H1 (cell line): Measurements from ENCODE around the gene DDX47. TPM values are rescaled to one million over a fixed set of nuclear protein-coding genes. Genes with fewer than 3 reads are reported as not detected.

ENCODE experiments used
- CTCF ChIA-PET: fragments of 300-600 bp; sonication (Branson Sonifier 250); formaldehyde crosslinking; loops from one replicate; lab custom pipeline; 2021; ENCODE audit not compliant: partially characterized antibody; lab: Charles Lee
- POLR2A ChIA-PET: fragments of 300-600 bp; sonication (Branson Sonifier 250); formaldehyde crosslinking; loops from one replicate; lab custom pipeline; 2021; ENCODE audit warnings: inconsistent platforms; ENCODE audit not compliant: partially characterized antibody; lab: Charles Lee
- DNase-seq, 2 experiments: peaks; one replicate each; pipeline versions ENCODE4 v3.0.0 to v3.0.0-alpha.2; 2010 to 2022; ENCODE audit warnings: low spot score in 2 of 2, low read depth in 1 of 2, mixed read lengths in 1 of 2
- FAIRE-seq: peaks from 2 replicates; lab custom pipeline; 2011; peaks lifted over from hg19 to GRCh38; lab: Jason Lieb, UNC
- H2AFZ ChIP-seq: 2 replicates; pipeline ENCODE4 v1.8.1; 2012; ENCODE audit warnings: low read length, inconsistent platforms
- H2AK5ac ChIP-seq: 2 replicates; pipeline ENCODE4 v1.6.1; 2013; ENCODE audit warnings: low read depth, low read length
- H2BK120ac ChIP-seq: replicated peaks from 2 replicates; pipeline ENCODE3; 2013; ENCODE audit warnings: low read depth, low read length, inconsistent platforms
- H2BK12ac ChIP-seq: 2 replicates; pipeline ENCODE4 v1.6.1; 2013; ENCODE audit warnings: low read depth, low read length
- H2BK15ac ChIP-seq: 2 replicates; pipeline ENCODE4 v1.6.1; 2013; ENCODE audit warnings: low read length
- H2BK20ac ChIP-seq: 2 replicates; pipeline ENCODE4 v1.6.1; 2013; ENCODE audit warnings: low read length
- H2BK5ac ChIP-seq: 2 replicates; pipeline ENCODE4 v1.6.1; 2013; ENCODE audit warnings: low read depth, low read length
- H3K14ac ChIP-seq: 2 replicates; pipeline ENCODE4 v1.6.1; 2013; ENCODE audit warnings: inconsistent platforms; ENCODE audit not compliant: insufficient read length
- H3K18ac ChIP-seq: 2 replicates; pipeline ENCODE4 v1.6.1; 2013; ENCODE audit warnings: low read length; ENCODE audit errors: extremely low read depth
- H3K23ac ChIP-seq: 2 replicates; pipeline ENCODE4 v1.6.1; 2013; ENCODE audit warnings: inconsistent platforms; ENCODE audit not compliant: insufficient read length
- H3K23me2 ChIP-seq: 2 replicates; pipeline ENCODE4 v1.6.1; 2013; ENCODE audit warnings: low read depth, low read length
- H3K27ac ChIP-seq: 2 replicates; pipeline ENCODE4 v1.6.1; 2011; ENCODE audit warnings: low read depth, low read length, inconsistent platforms
- H3K27me3 ChIP-seq, 4 experiments: replicated peaks in 1 of 4; 1 replicate in 1 of 4; 2 replicates in 3 of 4; pipeline versions ENCODE4 v1.6.1 to v1.8.1; 2011 to 2013; ENCODE audit warnings: low read length in 3 of 4, mild to moderate bottlenecking in 3 of 4, inconsistent platforms in 2 of 4, mixed read lengths in 2 of 4, moderate library complexity in 1 of 4; ENCODE audit not compliant: control insufficient read depth in 3 of 4, insufficient read depth in 3 of 4; ENCODE audit errors: extremely low read depth in 1 of 4
- H3K36me3 ChIP-seq, 4 experiments: 2 replicates each; pipeline versions ENCODE4 v1.6.1 to v1.8.1; 2011 to 2013; ENCODE audit warnings: mild to moderate bottlenecking in 4 of 4, low read length in 3 of 4, moderate library complexity in 2 of 4, control low read depth in 1 of 4, inconsistent platforms in 1 of 4; ENCODE audit not compliant: insufficient read depth in 4 of 4, control insufficient read depth in 2 of 4
- H3K4ac ChIP-seq: replicated peaks from 2 replicates; pipeline ENCODE3; 2013; ENCODE audit warnings: low read length, low read depth, mixed read lengths, inconsistent platforms; ENCODE audit not compliant: insufficient read length
- H3K4me1 ChIP-seq, 4 experiments: replicated peaks in 1 of 4; 1 replicate in 1 of 4; 2 replicates in 3 of 4; pipeline versions ENCODE4 v1.6.1 to v1.8.1; 2011 to 2013; ENCODE audit warnings: low read length in 3 of 4, inconsistent platforms in 2 of 4, mixed read lengths in 1 of 4; ENCODE audit not compliant: insufficient read depth in 4 of 4, control insufficient read depth in 3 of 4
- H3K4me2 ChIP-seq, 2 experiments: 2 replicates each; pipeline versions ENCODE4 v1.6.1 to v1.8.1; 2011 to 2013; ENCODE audit warnings: low read depth in 2 of 2, low read length in 2 of 2, control low read depth in 1 of 2, inconsistent platforms in 1 of 2, mild to moderate bottlenecking in 1 of 2; ENCODE audit not compliant: insufficient read depth in 1 of 2
- H3K4me3 ChIP-seq, 4 experiments: fragments of 200-600, 300-600 bp in 1 of 4; sonication (generic), shearing (Covaris generic), sonication (Bioruptor Twin) in 1 of 4; 2 replicates each; pipeline versions ENCODE4 v1.5.1 to v1.8.1; 2011 to 2016; ENCODE audit warnings: low read length in 4 of 4, low read depth in 3 of 4, control low read depth in 2 of 4, inconsistent platforms in 2 of 4, mild to moderate bottlenecking in 2 of 4, mixed read lengths in 1 of 4, moderate library complexity in 1 of 4; ENCODE audit not compliant: insufficient read depth in 2 of 4; ENCODE audit errors: extremely low read depth in 1 of 4
- H3K56ac ChIP-seq: replicated peaks from 2 replicates; pipeline ENCODE3; 2013; ENCODE audit warnings: low read depth, mild to moderate bottlenecking, mixed read lengths, low read length, inconsistent platforms; ENCODE audit not compliant: insufficient read length
- H3K79me1 ChIP-seq: 2 replicates; pipeline ENCODE4 v1.6.1; 2013; ENCODE audit warnings: low read depth, low read length, control low read depth
- H3K79me2 ChIP-seq, 2 experiments: 2 replicates each; pipeline versions ENCODE4 v1.6.1 to v1.8.1; 2012 to 2013; ENCODE audit warnings: low read length in 2 of 2, mild to moderate bottlenecking in 2 of 2, inconsistent platforms in 1 of 2; ENCODE audit not compliant: insufficient read depth in 2 of 2, control insufficient read depth in 1 of 2
- H3K9ac ChIP-seq, 4 experiments: replicated peaks in 1 of 4; 1 replicate in 1 of 4; 2 replicates in 3 of 4; pipeline versions ENCODE4 v1.6.1 to v1.8.1; 2011 to 2013; ENCODE audit warnings: low read depth in 3 of 4, low read length in 3 of 4, control low read depth in 2 of 4, mild to moderate bottlenecking in 2 of 4, moderate library complexity in 2 of 4, inconsistent platforms in 1 of 4; ENCODE audit errors: extremely low read depth in 1 of 4
- H3K9me3 ChIP-seq, 2 experiments: 2 replicates each; pipeline versions ENCODE4 v1.6.1 to v1.8.1; 2012 to 2013; ENCODE audit warnings: mild to moderate bottlenecking in 2 of 2, moderate library complexity in 2 of 2, control low read depth in 1 of 2, inconsistent platforms in 1 of 2, low read depth in 1 of 2, low read length in 1 of 2, mixed read lengths in 1 of 2; ENCODE audit not compliant: insufficient read depth in 2 of 2
- H4K20me1 ChIP-seq, 2 experiments: replicated peaks in 1 of 2; 2 replicates each; pipeline versions ENCODE3 to v1.8.1; 2011 to 2013; ENCODE audit warnings: inconsistent platforms in 2 of 2, low read length in 2 of 2, mild to moderate bottlenecking in 1 of 2; ENCODE audit not compliant: insufficient read depth in 2 of 2, control insufficient read depth in 1 of 2
- H4K5ac ChIP-seq: 2 replicates; pipeline ENCODE4 v1.6.1; 2013; ENCODE audit warnings: low read length, low read depth, mixed read lengths, inconsistent platforms; ENCODE audit not compliant: insufficient read length
- H4K8ac ChIP-seq: 2 replicates; pipeline ENCODE4 v1.8.0; 2013; ENCODE audit warnings: mild to moderate bottlenecking, moderate library complexity, low read length, inconsistent platforms; ENCODE audit not compliant: insufficient read depth; ENCODE audit errors: extremely low read depth
- H4K91ac ChIP-seq: replicated peaks from 2 replicates; pipeline ENCODE3; 2013; ENCODE audit warnings: low read length, mixed read lengths, inconsistent platforms; ENCODE audit not compliant: insufficient read length
- CHD1 ChIP-seq: IDR thresholded peaks from 2 replicates; pipeline ENCODE4 v1.6.1; 2012; ENCODE audit warnings: low read depth, low read length, improper control_type of control experiment
- FOSL1 ChIP-seq: IDR thresholded peaks from 2 replicates; pipeline ENCODE4 v1.6.1; 2011; ENCODE audit warnings: mild to moderate bottlenecking, low read depth, low read length, moderate library complexity; ENCODE audit not compliant: insufficient read depth
- JUN ChIP-seq: IDR thresholded peaks from 2 replicates; pipeline ENCODE4 v1.6.1; 2011; ENCODE audit warnings: low read depth, mild to moderate bottlenecking, improper control_type of control experiment, low read length
- JUND ChIP-seq: IDR thresholded peaks from 2 replicates; pipeline ENCODE4 v1.6.1; 2011; ENCODE audit warnings: mild to moderate bottlenecking, improper control_type of control experiment, low read length
- KDM1A ChIP-seq: fragments of 200-600, 300-600 bp; sonication (generic); IDR thresholded peaks from 2 replicates; pipeline ENCODE4 v1.7.1; 2016; ENCODE audit warnings: mild to moderate bottlenecking, low read length, borderline replicate concordance
- MAFK ChIP-seq: IDR thresholded peaks from 2 replicates; pipeline ENCODE4 v1.6.1; 2012; ENCODE audit warnings: low read depth, mild to moderate bottlenecking, improper control_type of control experiment, low read length
- NANOG ChIP-seq: IDR thresholded peaks from 2 replicates; pipeline ENCODE4 v1.6.1; 2011; ENCODE audit warnings: low read length, low read depth, mild to moderate bottlenecking, inconsistent platforms; ENCODE audit not compliant: insufficient read depth, poor library complexity, severe bottlenecking
- POLR2A ChIP-seq, 2 experiments: IDR thresholded peaks; 1 replicate in 1 of 2; 2 replicates in 1 of 2; pipeline ENCODE4 v1.6.1; 2011; ENCODE audit warnings: low read depth in 2 of 2, low read length in 2 of 2, mild to moderate bottlenecking in 2 of 2; ENCODE audit errors: control extremely low read depth in 1 of 2
- RAD21 ChIP-seq, 2 experiments: IDR thresholded peaks in 1 of 2; conservative IDR thresholded peaks in 1 of 2; 2 replicates each; pipeline ENCODE4 v1.6.1; 2011; ENCODE audit warnings: low read depth in 2 of 2, low read length in 2 of 2, improper control_type of control experiment in 1 of 2, inconsistent platforms in 1 of 2, mild to moderate bottlenecking in 1 of 2, moderate library complexity in 1 of 2
- RBBP5 ChIP-seq: IDR thresholded peaks from 2 replicates; pipeline ENCODE4 v1.7.1; 2012; ENCODE audit warnings: low read depth, mild to moderate bottlenecking, inconsistent platforms, low read length, moderate library complexity, borderline replicate concordance
- SIX5 ChIP-seq: IDR thresholded peaks from 2 replicates; pipeline ENCODE4 v1.6.1; 2011; ENCODE audit warnings: mild to moderate bottlenecking, low read depth, low read length
- SP1 ChIP-seq: IDR thresholded peaks from 2 replicates; pipeline ENCODE4 v1.6.1; 2011; ENCODE audit warnings: low read depth, low read length
- ZNF274 ChIP-seq: IDR thresholded peaks from 2 replicates; pipeline ENCODE4 v1.7.0; 2012; ENCODE audit warnings: low read length, borderline replicate concordance; ENCODE audit errors: extremely low read depth
- WGBS, 2 experiments: shearing (Covaris generic) in 1 of 2; methylation state at CpG; one replicate each; pipeline versions ENCODE4 v1.1.6 to v1.1.7; 2013 to 2015; ENCODE audit warnings: low lambda C conversion rate in 2 of 2, mixed read lengths in 2 of 2, inconsistent platforms in 1 of 2, low coverage in 1 of 2, missing lambda C conversion rate in 1 of 2; ENCODE audit not compliant: insufficient replicate concordance in 2 of 2, insufficient coverage in 1 of 2, insufficient read length in 1 of 2; ENCODE audit errors: extremely low coverage in 1 of 2, missing lambda C conversion rate in 1 of 2; 5-methylcytosine and 5-hydroxymethylcytosine counted together
- polyA plus RNA-seq, 7 experiments: library from polyadenylated mRNA; depleted of rRNA in 3 of 7; stranded (reverse) in 5 of 7; unstranded in 2 of 7; fragments of >200 nt in 5 of 7; fragments of 200-250 nt in 2 of 7; gene quantifications; 1 replicate in 5 of 7; 2 replicates in 1 of 7; 4 replicates in 1 of 7; pipeline versions ENCODE4 v1.2.1 to v1.2.3, GENCODE V29; 2011 to 2013; ENCODE audit warnings: missing spikeins in 2 of 7, mixed read lengths in 2 of 7
- total RNA-seq: library from RNA; stranded (reverse); fragmentation: NEBNext Ultra II Directional; extraction: Animal tissue kit (Norgen Biotek cat#: 25700); gene quantifications from 2 replicates; pipeline ENCODE4 v1.2.1, GENCODE V29; 2021

Gene DDX47
- total and polyA plus RNA-seq, 2 of the 8 experiments (the other 6 are each of a cell fraction or from before 2014, with no cell fraction given) = 54.4 to 74.2 TPM

DNA sequence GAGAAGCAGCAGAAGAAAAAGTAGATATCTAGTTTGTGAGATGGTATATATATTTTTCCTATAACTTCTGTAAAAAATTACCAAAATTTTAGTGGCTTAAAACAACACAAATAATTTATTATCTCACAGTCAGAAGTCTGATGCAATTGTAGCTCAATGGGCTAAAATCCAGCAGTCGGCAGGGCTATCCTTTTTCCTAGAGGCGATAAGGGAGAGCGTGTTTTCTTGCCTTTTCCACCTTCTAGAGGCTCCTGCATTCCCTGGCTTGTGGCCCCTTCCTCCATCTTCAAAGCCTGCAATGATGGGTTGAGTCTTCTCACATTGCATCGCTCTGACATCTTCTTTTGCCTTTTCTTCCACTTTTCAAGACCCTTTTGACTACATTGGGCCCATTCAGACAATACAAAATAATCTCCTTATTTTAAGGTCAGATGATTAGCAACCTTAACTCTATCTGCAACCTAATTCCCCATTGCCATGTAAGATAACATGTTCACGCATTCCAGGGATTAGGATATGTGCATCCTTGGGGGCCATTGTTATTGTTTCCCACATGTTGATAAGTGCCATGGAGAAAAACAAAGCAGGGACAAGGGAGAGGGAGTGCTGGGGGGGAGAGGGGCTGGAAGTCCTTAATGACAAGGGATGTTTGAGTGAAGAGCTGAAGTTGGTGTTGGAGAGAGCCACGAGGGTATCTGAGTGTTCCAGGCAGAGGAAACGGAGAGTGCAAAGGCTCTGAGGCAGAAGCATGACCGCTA is 13.8 kb upstream of the DDX47 start:
- H3K4me1 ChIP-seq = no peaks in the 10 kb centered on the region
- no peaks in the 10 kb centered on the region for H3K9me3 ChIP-seq
- H2BK12ac ChIP-seq = no peak overlapping the region
- no peak overlapping the region for H2BK20ac ChIP-seq
- H3K14ac ChIP-seq = no peak overlapping the region
- no peak overlapping the region for H2AK5ac ChIP-seq
- no peaks in the 10 kb centered on the region for H4K20me1 ChIP-seq
- no peak overlapping the region for H3K27ac ChIP-seq
- no peaks in the 10 kb centered on the region for H3K36me3 ChIP-seq
- H3K4me3 ChIP-seq = no peak overlapping the region
- no peak for DNase-seq
- H3K4me2 ChIP-seq = no peak overlapping the region
- H4K8ac ChIP-seq = no peak overlapping the region
- H3K27me3 ChIP-seq = no peaks in the 10 kb centered on the region
- WGBS, 2 experiments = 75% methylated on average over 8 of the region's 8 CpGs; no CpG with 5 or more reads in 1 of the 2 experiments
- no peak overlapping the region for H2BK120ac ChIP-seq
- H2BK5ac ChIP-seq = no peak overlapping the region
- no peak overlapping the region for H3K4ac ChIP-seq
- H4K5ac ChIP-seq = no peak overlapping the region
- no peaks in the 10 kb centered on the region for H3K23me2 ChIP-seq
- no peak overlapping the region for H2BK15ac ChIP-seq
- H4K91ac ChIP-seq = no peak overlapping the region
- no peak overlapping the region; the same call in 1 of the 2 replicates for H2AFZ ChIP-seq
- CTCF ChIA-PET = interaction anchor here (0.7 to 3.4 kb wide), 7 partner anchors 11 to 315 kb away, joined by 3 to 17 read pairs (median 4); no protein-coding TSS in a partner anchor
- H3K18ac ChIP-seq = no peak overlapping the region
- H3K79me2 ChIP-seq = no peaks in the 10 kb centered on the region
- no peak overlapping the region for H3K9ac ChIP-seq
- POLR2A ChIA-PET = no interaction called here
- no peak overlapping the region for H3K23ac ChIP-seq
- H3K56ac ChIP-seq = no peak overlapping the region
- H3K79me1 ChIP-seq = no peaks in the 10 kb centered on the region
- FAIRE-seq = no peak
- TF ChIP-seq RAD21 (IDR thresholded peaks at IDR 0.05 in 1 of 2, conservative IDR thresholded peaks at IDR 0.05 in 1 of 2; ENCODE audit: low read depth in 2 of 2, low read length in 2 of 2) (no peak), MAFK (no peak), FOSL1 (no peak), RBBP5 (no peak), JUND (no peak), SP1 (no peak), KDM1A (no peak), JUN (no peak), CHD1 (no peak), NANOG (no peak), SIX5 (no peak), ZNF274 (no peak), POLR2A (IDR thresholded peaks at IDR 0.05; ENCODE audit: control extremely low read depth in 1 of 2, low read depth in 2 of 2, low read length in 2 of 2) (no peak)
